GM12891 (cell line): Measurements from ENCODE around the gene CFAP97D2.

ENCODE experiments used
- DNase-seq: peaks from one replicate; pipeline ENCODE4 v3.0.0; 2011; ENCODE audit warnings: low spot score; ENCODE audit not compliant: insufficient read length
- FAIRE-seq: peaks from 2 replicates; lab custom pipeline; 2011; peaks lifted over from hg19 to GRCh38; lab: Jason Lieb, UNC
- PAX5 ChIP-seq: IDR thresholded peaks from 2 replicates; pipeline ENCODE4 v1.6.1; 2011; ENCODE audit warnings: low read length, moderate library complexity, mild to moderate bottlenecking; ENCODE audit not compliant: insufficient read depth, severe bottlenecking
- POLR2A ChIP-seq: IDR thresholded peaks from 2 replicates; pipeline ENCODE4 v1.6.1; 2011; ENCODE audit warnings: low read depth, low read length, control low read depth
- POLR2AphosphoS5 ChIP-seq: IDR thresholded peaks from 2 replicates; pipeline ENCODE4 v1.6.1; 2011; ENCODE audit warnings: low read depth, low read length, control low read depth
- POU2F2 ChIP-seq: IDR thresholded peaks from 2 replicates; pipeline ENCODE4 v1.6.1; 2011; ENCODE audit warnings: low read depth, mild to moderate bottlenecking, control low read depth, low read length, moderate library complexity
- SPI1 ChIP-seq: IDR thresholded peaks from 2 replicates; pipeline ENCODE4 v1.6.1; 2011; ENCODE audit warnings: low read depth, low read length, control low read depth
- TAF1 ChIP-seq: IDR thresholded peaks from 2 replicates; pipeline ENCODE4 v1.6.1; 2011; ENCODE audit warnings: low read depth, low read length, control low read depth

The CFAP97D2 gene

GRCh38 chr13:114264886-114265611, 86.0 kb downstream of the CFAP97D2 start:
- TF ChIP-seq POU2F2 = no peak
- TF ChIP-seq POLR2A = no peak
- DNase-seq (no peak), FAIRE-seq (no peak)

- no peak for TF ChIP-seq POU2F2
- TF ChIP-seq POLR2AphosphoS5 = no peak
- TF ChIP-seq SPI1 = no peak
- no peak for TF ChIP-seq POLR2A
- TF ChIP-seq PAX5 = no peak
- no peak for TF ChIP-seq TAF1
- FAIRE-seq (no peak), DNase-seq (no peak)
Measured at GRCh38 chr13:114266241-114266640, 87.2 kb downstream of the CFAP97D2 start.

GRCh38 chr13:114268344-114269280, 89.6 kb downstream of the CFAP97D2 start:
- DNase-seq (no peak), FAIRE-seq (no peak)
- TF ChIP-seq SPI1 (no peak), TAF1 (no peak), POLR2AphosphoS5 (0 out of 2 replicates have a peak, but pooled peaks have one; percentile 20), POU2F2 (peak; percentile 76; the same call in 1 of the 2 replicates)

- TF ChIP-seq TAF1 = no peak
- no peak for TF ChIP-seq SPI1
- no peak for TF ChIP-seq POLR2A
- no peak for TF ChIP-seq POLR2AphosphoS5
- DNase-seq (no peak), FAIRE-seq (no peak)
Measured at GRCh38 chr13:114269281-114269770, 90.3 kb downstream of the CFAP97D2 start.
